ENCODE data around the gene GALNT18.

Gene GALNT18

GRCh38 chr11:11558396-11558795, 63.4 kb downstream of the GALNT18 start:
- TF ChIP-seq GLIS3 (CRISPR knock-in tag; IDR thresholded peaks at IDR 0.05): no peak
- no peak for TF ChIP-seq BACH2 (CRISPR knock-in tag; IDR thresholded peaks at IDR 0.05; ENCODE audit: borderline replicate concordance)
- TF ChIP-seq PATZ1 (CRISPR knock-in tag; IDR thresholded peaks at IDR 0.05; ENCODE audit: borderline replicate concordance): no peak
- TF ChIP-seq ZNF8 (CRISPR knock-in tag; IDR thresholded peaks at IDR 0.05): no peak
- TF ChIP-seq ZNF70 (CRISPR knock-in tag; IDR thresholded peaks at IDR 0.05): no peak
- TF ChIP-seq ZNF565 (CRISPR knock-in tag; conservative IDR thresholded peaks at IDR 0.05; ENCODE audit: low read depth): no peak
- TF ChIP-seq TSHZ2 (CRISPR knock-in tag; IDR thresholded peaks at IDR 0.05): no peak
- no peak for TF ChIP-seq ESRRG (CRISPR knock-in tag; IDR thresholded peaks at IDR 0.05)
- TF ChIP-seq ARNTL (CRISPR knock-in tag; IDR thresholded peaks at IDR 0.05; ENCODE audit: borderline replicate concordance, low read depth): no peak
- no peak for ATAC-seq

GRCh38 chr11:11555208-11555607, 66.6 kb downstream of the GALNT18 start:
- TF ChIP-seq SNAI2 (CRISPR knock-in tag; IDR thresholded peaks at IDR 0.05): no peak
- no peak for TF ChIP-seq ZC3H10 (CRISPR knock-in tag; IDR thresholded peaks at IDR 0.05)
- TF ChIP-seq ZNF70 (CRISPR knock-in tag; IDR thresholded peaks at IDR 0.05): no peak
- no peak for TF ChIP-seq ZFP3 (CRISPR knock-in tag; IDR thresholded peaks at IDR 0.05)
- ATAC-seq: no peak

- ATAC-seq: no peak
- TF ChIP-seq ZC3H10 (CRISPR knock-in tag; IDR thresholded peaks at IDR 0.05) (no peak), ZFP3 (CRISPR knock-in tag; IDR thresholded peaks at IDR 0.05) (no peak), ZFP30 (CRISPR knock-in tag; IDR thresholded peaks at IDR 0.05) (no peak), TSHZ2 (CRISPR knock-in tag; IDR thresholded peaks at IDR 0.05) (no peak), TCF4 (CRISPR knock-in tag; IDR thresholded peaks at IDR 0.05; ENCODE audit: borderline replicate concordance) (no peak), ZNF8 (CRISPR knock-in tag; IDR thresholded peaks at IDR 0.05) (no peak), POU6F1 (CRISPR knock-in tag; IDR thresholded peaks at IDR 0.05; ENCODE audit: borderline replicate concordance, low read depth) (no peak), GLIS3 (CRISPR knock-in tag; IDR thresholded peaks at IDR 0.05) (no peak)
Measured at GRCh38 chr11:11553573-11553972, 68.2 kb downstream of the GALNT18 start.

GRCh38 chr11:11552529-11553087, 69.2 kb downstream of the GALNT18 start:
- ATAC-seq: no peak
- TF ChIP-seq TOX (CRISPR knock-in tag; IDR thresholded peaks at IDR 0.05; ENCODE audit: borderline replicate concordance) (no peak), CSRNP3 (CRISPR knock-in tag; IDR thresholded peaks at IDR 0.05) (no peak), ZNF8 (CRISPR knock-in tag; IDR thresholded peaks at IDR 0.05) (no peak), RARB (CRISPR knock-in tag; IDR thresholded peaks at IDR 0.05) (no peak), BACH2 (CRISPR knock-in tag; IDR thresholded peaks at IDR 0.05; ENCODE audit: borderline replicate concordance) (no peak), PATZ1 (CRISPR knock-in tag; IDR thresholded peaks at IDR 0.05; ENCODE audit: borderline replicate concordance) (no peak), CSDC2 (CRISPR knock-in tag; IDR thresholded peaks at IDR 0.05) (no peak), GLIS3 (CRISPR knock-in tag; IDR thresholded peaks at IDR 0.05) (no peak)

All from SK-N-SH treated with all-trans-retinoic acid at 6 μM for 48 hours (cell line).